Right ventricle myocardium superior (tissue), 1 donor: ENCODE results near the gene RIBC1. TPM values are rescaled to one million over a fixed set of nuclear protein-coding genes. Genes with fewer than 3 reads are reported as not detected.

ENCODE experiments used
- ATAC-seq: fragments of 200-7000 bp; cut with Tn5 transposase; one replicate; pipeline ENCODE4 v1.9.1; 2020; ENCODE audit warnings: mild to moderate bottlenecking; ENCODE audit not compliant: poor library complexity
- DNase-seq: peaks from one replicate; pipeline ENCODE4 v3.0.0-alpha.2; 2020
- intact Hi-C: fragments of 100-400 bp; cut with DNase I; formaldehyde crosslinking; loops from one replicate; pipeline ENCODE4 v1.11.2; 2022
- microRNA-seq: library from miRNA; unstranded; fragments of <30 nt; microRNA quantifications from one replicate; pipeline ENCODE4 v1.2.0, GENCODE V29; 2020
- total RNA-seq: library from RNA; stranded (reverse); fragmentation: NEBNext Ultra II Directional; extraction: Animal tissue kit (Norgen Biotek cat#: 25700); gene quantifications from one replicate; pipeline ENCODE4 v1.2.1, GENCODE V29; 2021
- donor health status: DM: no; HTN: yes; CAD: no; lungs with severe emphysema.

Gene RIBC1
- total RNA-seq, 1 donor from 2014 or later = 0.38 TPM

GRCh38 chrX:53474707-53475106 lies 52.0 kb downstream of the RIBC1 start:
- DNase-seq (no peak), ATAC-seq (no peak)
- intact Hi-C loops = no loop called here

- ATAC-seq = no peak
- DNase-seq = no peak
- intact Hi-C loops = no loop called here
Observed at GRCh38 chrX:53476371-53476770, 53.7 kb downstream of the RIBC1 start.

GRCh38 chrX:53479301-53479700 lies 56.6 kb downstream of the RIBC1 start:
- intact Hi-C loops = no loop called here
- no peak for DNase-seq
- no peak for ATAC-seq

Small RNA genes within 50 kb of the gene (microRNA-seq; reads per million reads assigned to microRNA genes)
- not detected for gene MIR6857

Other genes starting within 250 kb of the RIBC1 start
- gene KDM5C, start 197.7 kb upstream of the RIBC1 start, total RNA-seq = 26.8 TPM
- 10.5 TPM for gene IQSEC2, start 141.3 kb upstream of the RIBC1 start, total RNA-seq
- 36.6 TPM for gene SMC1A, start 219 bp upstream of the RIBC1 start, total RNA-seq
- 113 TPM for gene HSD17B10, start 11.5 kb downstream of the RIBC1 start, total RNA-seq